HCT116 (cell line): ENCODE data around the gene KRT36. TPM values are rescaled to one million over a fixed set of nuclear protein-coding genes. Genes with fewer than 3 reads are reported as not detected.

Experiments used
- ATAC-seq: fragments of 200-7000 bp; cut with Tn5 transposase; 2 replicates; pipeline ENCODE4 v1.9.1; 2020; ENCODE audit warnings: mild to moderate bottlenecking, moderate library complexity
- BruUV-seq: library from RNA; stranded (reverse); fragments of 400-500 nt; replicated peaks from 2 replicates; lab custom pipeline; 2021; lab: Mats Ljungman, UMichigan
- CTCF ChIA-PET: fragments of 300-600 bp; sonication (Branson Sonifier 250); formaldehyde crosslinking; loops from one replicate; lab custom pipeline; 2021; ENCODE audit warnings: antibody characterized with exemption; lab: Charles Lee
- POLR2A ChIA-PET: fragments of 300-600, 350-600 bp; sonication (Branson Sonifier 250); formaldehyde crosslinking; loops from one replicate; lab custom pipeline; 2021; ENCODE audit warnings: antibody characterized with exemption; lab: Charles Lee
- RAD21 ChIA-PET, 2 experiments: fragments of 300-600 bp; sonication (Branson Sonifier 250); formaldehyde crosslinking; loops; one replicate each; lab custom pipeline; 2023; ENCODE audit warnings: low total read pairs in 2 of 2; ENCODE audit not compliant: uncharacterized antibody in 2 of 2, unreplicated experiment in 2 of 2, low non-redundant PET in 1 of 2; lab: Charles Lee
- DNase-seq: peaks from one replicate; pipeline ENCODE4 v3.0.0-alpha.2; 2010; ENCODE audit warnings: low read depth, low spot score
- H2AFZ ChIP-seq: fragments of 200-600 bp; shearing (Covaris generic), sonication (generic); 2 replicates; pipeline ENCODE4 v1.6.1; 2017; ENCODE audit warnings: low read depth, mixed run types, mixed read lengths, antibody characterized with exemption, low read length; ENCODE audit not compliant: poor library complexity, severe bottlenecking
- H3K27ac ChIP-seq: 2 replicates; pipeline ENCODE4 v1.5.1; 2012; ENCODE audit warnings: low read depth, low read length
- H3K27me3 ChIP-seq: fragments of 200-600 bp; sonication (generic); 2 replicates; pipeline ENCODE4 v1.6.1; 2016; ENCODE audit warnings: mixed run types, low read length, mixed read lengths; ENCODE audit not compliant: insufficient read depth
- H3K36me3 ChIP-seq, 2 experiments: fragments of 200-500 bp in 1 of 2; fragments of 200-600 bp in 1 of 2; sonication (Bioruptor generic) in 1 of 2; sonication (generic) in 1 of 2; 2 replicates each; pipeline versions ENCODE4 v1.5.1 to v1.6.1; 2014 to 2016; ENCODE audit warnings: low read length in 2 of 2, inconsistent platforms in 1 of 2, mixed read lengths in 1 of 2, mixed run types in 1 of 2; ENCODE audit not compliant: insufficient read depth in 2 of 2, control insufficient read depth in 1 of 2
- H3K4me1 ChIP-seq, 2 experiments: fragments of 200-600 bp in 1 of 2; sonication (generic) in 1 of 2; 2 replicates each; pipeline versions ENCODE4 v1.5.1 to v1.6.1; 2012 to 2017; ENCODE audit warnings: low read length in 2 of 2, inconsistent platforms in 1 of 2, mild to moderate bottlenecking in 1 of 2, mixed read lengths in 1 of 2, mixed run types in 1 of 2, moderate library complexity in 1 of 2; ENCODE audit not compliant: insufficient read depth in 2 of 2, control insufficient read depth in 1 of 2
- H3K4me2 ChIP-seq: fragments of 200-600 bp; sonication (generic); 2 replicates; pipeline ENCODE4 v1.6.1; 2017; ENCODE audit warnings: mixed run types, low read length, mixed read lengths
- H3K4me3 ChIP-seq, 2 experiments: fragments of 200-600 bp in 1 of 2; sonication (generic) in 1 of 2; replicated peaks in 1 of 2; 2 replicates each; pipeline ENCODE4 v1.5.1; 2011 to 2016; ENCODE audit warnings: low read length in 2 of 2, control low read depth in 1 of 2, low read depth in 1 of 2, mild to moderate bottlenecking in 1 of 2, mixed read lengths in 1 of 2, mixed run types in 1 of 2
- H3K79me2 ChIP-seq: fragments of 200-600 bp; sonication (generic); 2 replicates; pipeline ENCODE4 v1.6.1; 2017; ENCODE audit warnings: mild to moderate bottlenecking, mixed run types, low read length, moderate library complexity, mixed read lengths; ENCODE audit not compliant: insufficient read depth
- H3K9ac ChIP-seq: fragments of 200-600 bp; sonication (generic); 2 replicates; pipeline ENCODE4 v1.6.1; 2016; ENCODE audit warnings: low read length, mixed read lengths
- H3K9me2 ChIP-seq: fragments of 200-600 bp; sonication (generic), shearing (Covaris generic); 2 replicates; pipeline ENCODE4 v1.6.1; 2017; ENCODE audit warnings: mixed run types, mild to moderate bottlenecking, moderate library complexity; ENCODE audit not compliant: insufficient read depth
- H3K9me3 ChIP-seq, 2 experiments: fragments of 200-500 bp in 1 of 2; fragments of 200-600 bp in 1 of 2; sonication (Bioruptor generic) in 1 of 2; sonication (generic) in 1 of 2; 2 replicates each; pipeline ENCODE4 v1.6.1; 2014 to 2017; ENCODE audit warnings: low read length in 2 of 2, mixed read lengths in 2 of 2, inconsistent platforms in 1 of 2, low read depth in 1 of 2, mild to moderate bottlenecking in 1 of 2, mixed run types in 1 of 2, moderate library complexity in 1 of 2; ENCODE audit not compliant: control insufficient read depth in 1 of 2, insufficient read depth in 1 of 2
- H4K20me1 ChIP-seq: fragments of 200-600 bp; sonication (generic), shearing (Covaris generic); 2 replicates; pipeline ENCODE4 v1.6.1; 2017; ENCODE audit warnings: mixed run types, mild to moderate bottlenecking, moderate library complexity; ENCODE audit not compliant: insufficient read depth
- ATF3 ChIP-seq: IDR thresholded peaks from 2 replicates; pipeline ENCODE4 v1.6.1; 2012
- EGR1 ChIP-seq: IDR thresholded peaks from 2 replicates; pipeline ENCODE4 v1.6.1; 2012; ENCODE audit warnings: low read depth
- EZH2 ChIP-seq: fragments of 200-600 bp; sonication (generic); IDR thresholded peaks from 2 replicates; pipeline ENCODE4 v1.6.1; 2017; ENCODE audit warnings: antibody characterized with exemption, mixed run types
- EZH2phosphoT487 ChIP-seq: fragments of 200-600 bp; IDR thresholded peaks from 2 replicates; pipeline ENCODE4 v1.6.1; 2018; ENCODE audit warnings: antibody characterized with exemption, borderline replicate concordance
- FOSL1 ChIP-seq: IDR thresholded peaks from 2 replicates; pipeline ENCODE4 v1.6.1; 2012; ENCODE audit warnings: low read depth
- JUND ChIP-seq: IDR thresholded peaks from 2 replicates; pipeline ENCODE4 v1.6.1; 2012
- RAD21 ChIP-seq: IDR thresholded peaks from 2 replicates; pipeline ENCODE4 v1.6.1; 2012; ENCODE audit warnings: low read depth, mild to moderate bottlenecking
- SIN3A ChIP-seq: IDR thresholded peaks from 2 replicates; pipeline ENCODE4 v1.6.1; 2012; ENCODE audit warnings: low read depth
- SRF ChIP-seq: IDR thresholded peaks from 2 replicates; pipeline ENCODE4 v1.6.1; 2012; ENCODE audit warnings: low read depth
- TCF7L2 ChIP-seq: IDR thresholded peaks from 2 replicates; pipeline ENCODE4 v1.7.0; 2011; ENCODE audit warnings: borderline replicate concordance, inconsistent platforms; ENCODE audit not compliant: insufficient read depth, insufficient read length; ENCODE audit errors: extremely low read depth
- YY1 ChIP-seq: IDR thresholded peaks from 2 replicates; pipeline ENCODE4 v1.6.1; 2011; ENCODE audit warnings: low read length, low read depth, moderate library complexity, mild to moderate bottlenecking; ENCODE audit not compliant: insufficient replicate concordance; ENCODE audit errors: extremely low read depth
- ZFX ChIP-seq: fragments of 450-650 bp; IDR thresholded peaks from 2 replicates; pipeline ENCODE4 v1.6.1; 2017
- ZNF274 ChIP-seq: fragments of 200-500 bp; sonication (Bioruptor generic); IDR thresholded peaks from 2 replicates; pipeline ENCODE4 v1.6.1; 2014; ENCODE audit warnings: mild to moderate bottlenecking, low read depth, low read length, inconsistent platforms
- intact Hi-C: fragments of 100-400 bp; cut with micrococcal nuclease; formaldehyde crosslinking; loops from 2 replicates; pipeline ENCODE4 v1.10.0; 2022
- total RNA-seq: library from RNA; stranded (reverse); gene quantifications from one replicate; pipeline ENCODE4 v1.2.1, GENCODE V29; 2021; ENCODE audit not compliant: unreplicated experiment
- TF ChIP-seq, protein P1 (sequence below): IDR thresholded peaks from 2 replicates; pipeline ENCODE4 v1.6.1; 2011; ENCODE audit warnings: mild to moderate bottlenecking, low read length, moderate library complexity; ENCODE audit not compliant: insufficient replicate concordance; ENCODE audit errors: extremely low read depth
- TF ChIP-seq, protein P2 (sequence below): IDR thresholded peaks from 2 replicates; pipeline ENCODE4 v1.6.1; 2012
- TF ChIP-seq, protein P3 (sequence below), 3 experiments: fragments of 200-600 bp in 1 of 3; sonication (generic) in 1 of 3; IDR thresholded peaks in 2 of 3; conservative IDR thresholded peaks in 1 of 3; 2 replicates each; pipeline ENCODE4 v1.5.1; 2012 to 2017; ENCODE audit warnings: low read depth in 2 of 3, low read length in 2 of 3, antibody characterized with exemption in 1 of 3, borderline replicate concordance in 1 of 3, control low read depth in 1 of 3, mild to moderate bottlenecking in 1 of 3, mixed read lengths in 1 of 3, mixed run types in 1 of 3, moderate library complexity in 1 of 3; ENCODE audit not compliant: insufficient read depth in 1 of 3

The KRT36 gene
- total RNA-seq, 1 experiment from 2014 or later, result not detected

- Histone ChIP-seq H3K27me3 (no peaks in the 10 kb centered on the region), H3K9me3 (no peaks in the 10 kb centered on the region), H3K79me2 (no peaks in the 10 kb centered on the region), H3K4me3 (no peak overlapping the region), H3K4me2 (no peak overlapping the region), H3K4me1 (no peaks in the 10 kb centered on the region), H3K36me3 (no peaks in the 10 kb centered on the region), H2AFZ (no peak overlapping the region), H3K9me2 (no peaks in the 10 kb centered on the region), H3K27ac (no peak overlapping the region), H4K20me1 (no peaks in the 10 kb centered on the region), H3K9ac (no peak overlapping the region)
- DNase-seq, result no peak
- intact Hi-C loops, result no loop called here
- ChIA-PET CTCF (no interaction called here), POLR2A (no interaction called here), RAD21 (no interaction called here)
- TF ChIP-seq, protein P1, sequence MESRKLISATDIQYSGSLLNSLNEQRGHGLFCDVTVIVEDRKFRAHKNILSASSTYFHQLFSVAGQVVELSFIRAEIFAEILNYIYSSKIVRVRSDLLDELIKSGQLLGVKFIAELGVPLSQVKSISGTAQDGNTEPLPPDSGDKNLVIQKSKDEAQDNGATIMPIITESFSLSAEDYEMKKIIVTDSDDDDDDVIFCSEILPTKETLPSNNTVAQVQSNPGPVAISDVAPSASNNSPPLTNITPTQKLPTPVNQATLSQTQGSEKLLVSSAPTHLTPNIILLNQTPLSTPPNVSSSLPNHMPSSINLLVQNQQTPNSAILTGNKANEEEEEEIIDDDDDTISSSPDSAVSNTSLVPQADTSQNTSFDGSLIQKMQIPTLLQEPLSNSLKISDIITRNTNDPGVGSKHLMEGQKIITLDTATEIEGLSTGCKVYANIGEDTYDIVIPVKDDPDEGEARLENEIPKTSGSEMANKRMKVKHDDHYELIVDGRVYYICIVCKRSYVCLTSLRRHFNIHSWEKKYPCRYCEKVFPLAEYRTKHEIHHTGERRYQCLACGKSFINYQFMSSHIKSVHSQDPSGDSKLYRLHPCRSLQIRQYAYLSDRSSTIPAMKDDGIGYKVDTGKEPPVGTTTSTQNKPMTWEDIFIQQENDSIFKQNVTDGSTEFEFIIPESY, result no peak
- no peak for TF ChIP-seq JUND
- no TSS peak for BruUV-seq
- ATAC-seq, result no peak
Measured at GRCh38 chr17:41474863-41475262, 14.8 kb downstream of the KRT36 start.

GRCh38 chr17:41468346-41468745 is 21.4 kb downstream of the KRT36 start:
- Histone ChIP-seq H2AFZ (no peak overlapping the region), H3K27ac (no peak overlapping the region), H3K9me3 (peaks cover 3 to 7% of the 10 kb centered on the region in 2 experiments; a peak in 1 of 4 replicates), H3K27me3 (no peaks in the 10 kb centered on the region), H3K9me2 (no peaks in the 10 kb centered on the region), H3K4me2 (no peak overlapping the region), H3K36me3 (no peaks in the 10 kb centered on the region), H3K4me1 (peaks cover 15 to 26% of the 10 kb centered on the region in 2 experiments), H3K9ac (no peak overlapping the region), H3K4me3 (no peak overlapping the region), H3K79me2 (no peaks in the 10 kb centered on the region), H4K20me1 (no peaks in the 10 kb centered on the region)
- BruUV-seq, result no TSS peak
- ChIA-PET CTCF (no interaction called here), POLR2A (no interaction called here), RAD21 (no interaction called here)
- ATAC-seq (no peak), DNase-seq (no peak)
- intact Hi-C loops, result no loop called here
- no peak for TF ChIP-seq RAD21
- TF ChIP-seq EZH2, result no peak
- TF ChIP-seq FOSL1, result no peak
- TF ChIP-seq SRF, result no peak
- TF ChIP-seq SIN3A, result no peak
- no peak for TF ChIP-seq TCF7L2
- TF ChIP-seq, protein P2, sequence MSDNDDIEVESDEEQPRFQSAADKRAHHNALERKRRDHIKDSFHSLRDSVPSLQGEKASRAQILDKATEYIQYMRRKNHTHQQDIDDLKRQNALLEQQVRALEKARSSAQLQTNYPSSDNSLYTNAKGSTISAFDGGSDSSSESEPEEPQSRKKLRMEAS, result no peak
- TF ChIP-seq ZFX, result no peak
- TF ChIP-seq, protein P3, sequence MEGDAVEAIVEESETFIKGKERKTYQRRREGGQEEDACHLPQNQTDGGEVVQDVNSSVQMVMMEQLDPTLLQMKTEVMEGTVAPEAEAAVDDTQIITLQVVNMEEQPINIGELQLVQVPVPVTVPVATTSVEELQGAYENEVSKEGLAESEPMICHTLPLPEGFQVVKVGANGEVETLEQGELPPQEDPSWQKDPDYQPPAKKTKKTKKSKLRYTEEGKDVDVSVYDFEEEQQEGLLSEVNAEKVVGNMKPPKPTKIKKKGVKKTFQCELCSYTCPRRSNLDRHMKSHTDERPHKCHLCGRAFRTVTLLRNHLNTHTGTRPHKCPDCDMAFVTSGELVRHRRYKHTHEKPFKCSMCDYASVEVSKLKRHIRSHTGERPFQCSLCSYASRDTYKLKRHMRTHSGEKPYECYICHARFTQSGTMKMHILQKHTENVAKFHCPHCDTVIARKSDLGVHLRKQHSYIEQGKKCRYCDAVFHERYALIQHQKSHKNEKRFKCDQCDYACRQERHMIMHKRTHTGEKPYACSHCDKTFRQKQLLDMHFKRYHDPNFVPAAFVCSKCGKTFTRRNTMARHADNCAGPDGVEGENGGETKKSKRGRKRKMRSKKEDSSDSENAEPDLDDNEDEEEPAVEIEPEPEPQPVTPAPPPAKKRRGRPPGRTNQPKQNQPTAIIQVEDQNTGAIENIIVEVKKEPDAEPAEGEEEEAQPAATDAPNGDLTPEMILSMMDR (IDR thresholded peaks at IDR 0.05 in 2 of 3, conservative IDR thresholded peaks at IDR 0.05 in 1 of 3; ENCODE audit: borderline replicate concordance in 1 of 3, insufficient read depth in 1 of 3, low read depth in 2 of 3, low read length in 2 of 3), result no peak
- no peak for TF ChIP-seq EGR1
- TF ChIP-seq ATF3, result no peak
- no peak for TF ChIP-seq YY1
- no peak for TF ChIP-seq EZH2phosphoT487
- TF ChIP-seq ZNF274, result no peak
- TF ChIP-seq JUND, result no peak
